ENCODE results near the gene MTCH2. TPM values are rescaled to one million over a fixed set of nuclear protein-coding genes. Genes with fewer than 3 reads are reported as not detected.

MTCH2 gene
- total RNA-seq, 1 experiment from 2014 or later: 176 TPM

GRCh38 chr11:47651818-47652469 lies 9.6 kb upstream of the MTCH2 start:
- Histone ChIP-seq H2AK5ac (ENCODE audit: insufficient read length, low read length) (no peak overlapping the region), H4K20me1 (ENCODE audit: control insufficient read depth, insufficient read depth, insufficient read length) (no peaks in the 10 kb centered on the region), H3K23ac (ENCODE audit: insufficient read length, low read depth, low read length) (no peak overlapping the region), H2BK12ac (ENCODE audit: insufficient read length, low read depth, low read length) (no peak overlapping the region), H3K27ac (ENCODE audit: insufficient read length, low read depth, low read length) (no peak overlapping the region), H3K4me1 (ENCODE audit: insufficient read depth, low read length) (no peaks in the 10 kb centered on the region), H2BK15ac (ENCODE audit: low read depth, low read length) (no peak overlapping the region), H3K4me2 (ENCODE audit: insufficient read depth, insufficient read length, low read length) (no peak overlapping the region), H3K18ac (ENCODE audit: insufficient read length, low read depth, low read length) (no peak overlapping the region), H3K9ac (ENCODE audit: extremely low read depth, insufficient read length, low read length) (no peak overlapping the region), H2BK20ac (ENCODE audit: low read depth, low read length, poor library complexity, severe bottlenecking) (no peak overlapping the region), H3K27me3 (ENCODE audit: insufficient read depth, low read length) (no peaks in the 10 kb centered on the region), H3T11ph (ENCODE audit: low read length) (no peak overlapping the region), H2AFZ (ENCODE audit: low read length) (no peak overlapping the region), H3K4ac (ENCODE audit: low read depth, low read length) (no peak overlapping the region), H3K79me2 (ENCODE audit: insufficient read depth, low read length) (no peaks in the 10 kb centered on the region), H4K91ac (ENCODE audit: insufficient read length, low read depth, low read length) (no peak overlapping the region), H3K79me1 (ENCODE audit: insufficient read depth, low read depth, low read length, poor library complexity, severe bottlenecking) (no peaks in the 10 kb centered on the region), H2BK5ac (ENCODE audit: insufficient read length, low read length) (no peak overlapping the region), H4K8ac (replicated peaks; ENCODE audit: insufficient read length, low read depth, low read length) (no peak overlapping the region), H4K5ac (ENCODE audit: insufficient read length, low read depth, low read length) (no peak overlapping the region), H2BK120ac (ENCODE audit: low read depth, low read length, poor library complexity, severe bottlenecking) (no peak overlapping the region), H3K56ac (ENCODE audit: insufficient read length, low read depth, low read length) (no peak overlapping the region), H3K9me3 (ENCODE audit: control insufficient read depth, low read depth, low read length) (peaks cover 8% of the 10 kb centered on the region), H3K14ac (ENCODE audit: insufficient read depth, low read length) (no peak overlapping the region), H3K23me2 (ENCODE audit: insufficient read length, low read depth, low read length, poor library complexity, severe bottlenecking) (no peaks in the 10 kb centered on the region)
- Mint-ChIP-seq H3K27ac (no peak overlapping the region), H3K4me1 (peaks cover 3 to 5% of the 10 kb centered on the region in 2 experiments; a peak in 1 of 4 replicates), H3K4me3 (no peak overlapping the region), H3K27me3 (ENCODE audit: low read depth) (peaks cover 2% of the 10 kb centered on the region; the same call in 1 of the 2 replicates), H3K36me3 (ENCODE audit: insufficient read depth in 1 of 3, low read depth in 3 of 3) (peaks cover 0 to 15% (median 9%) of the 10 kb centered on the region in 3 experiments; a peak in 4 of 7 replicates), H3K9me3 (peaks cover 12 to 15% of the 10 kb centered on the region in 2 experiments; a peak in 4 of 5 replicates)
- TF ChIP-seq CTCF (conservative IDR thresholded peaks at IDR 0.05): no peak
- no peak for DNase-seq
- no CpG with 5 or more reads among the region's 5 CpGs for WGBS (ENCODE audit: extremely low coverage, insufficient read length, low lambda C conversion rate)
